ENCODE data around the gene SRSF12.

The SRSF12 gene

GRCh38 chr6:89117211-89118108 lies at the start of gene SRSF12:
SRSF12 (minus strand) TSS chr6:89118071; CDS start chr6:89117887, 184 bp downstream.
- no peaks in the 10 kb centered on the region for H3K36me3 ChIP-seq (ENCODE audit: insufficient read depth, low read length)
- H3K9me3 ChIP-seq (ENCODE audit: control insufficient read depth, insufficient read depth, low read length) = no peaks in the 10 kb centered on the region
- H3K4me1 ChIP-seq (ENCODE audit: insufficient read depth, low read length) = no peaks in the 10 kb centered on the region
- peak within 1 kb of the TSS; percentile 97 for H3K9ac ChIP-seq (ENCODE audit: low read depth, low read length)

- Histone ChIP-seq H3K36me3 (ENCODE audit: insufficient read depth, low read length) (no peaks in the 10 kb centered on the region; the same call in 1 of the 2 replicates), H3K9me3 (ENCODE audit: control insufficient read depth, insufficient read depth, low read length) (no peaks in the 10 kb centered on the region), H3K9ac (ENCODE audit: low read depth, low read length) (no peak overlapping the region), H3K4me1 (ENCODE audit: insufficient read depth, low read length) (no peaks in the 10 kb centered on the region)
Measured at GRCh38 chr6:89162047-89162371, 44.1 kb upstream of the SRSF12 start.

- no peaks in the 10 kb centered on the region for H3K9me3 ChIP-seq (ENCODE audit: control insufficient read depth, insufficient read depth, low read length)
- H3K4me1 ChIP-seq (ENCODE audit: insufficient read depth, low read length) = no peaks in the 10 kb centered on the region
- no peaks in the 10 kb centered on the region; the same call in 1 of the 2 replicates for H3K36me3 ChIP-seq (ENCODE audit: insufficient read depth, low read length)
- no peak overlapping the region for H3K9ac ChIP-seq (ENCODE audit: low read depth, low read length)
Measured at GRCh38 chr6:89161326-89162046, 43.6 kb upstream of the SRSF12 start.

- Histone ChIP-seq H3K9ac (ENCODE audit: low read depth, low read length) (no peak overlapping the region), H3K36me3 (ENCODE audit: insufficient read depth, low read length) (no peaks in the 10 kb centered on the region; the same call in 1 of the 2 replicates), H3K9me3 (ENCODE audit: control insufficient read depth, insufficient read depth, low read length) (no peaks in the 10 kb centered on the region), H3K4me1 (ENCODE audit: insufficient read depth, low read length) (no peaks in the 10 kb centered on the region)
Measured at GRCh38 chr6:89160331-89161092, 42.6 kb upstream of the SRSF12 start.

GRCh38 chr6:89154131-89154530 lies 36.3 kb upstream of the SRSF12 start:
- Histone ChIP-seq H3K9ac (ENCODE audit: low read depth, low read length) (no peak overlapping the region), H3K36me3 (ENCODE audit: insufficient read depth, low read length) (no peaks in the 10 kb centered on the region; the same call in 1 of the 2 replicates), H3K9me3 (ENCODE audit: control insufficient read depth, insufficient read depth, low read length) (no peaks in the 10 kb centered on the region), H3K4me1 (ENCODE audit: insufficient read depth, low read length) (no peaks in the 10 kb centered on the region)

- no peak overlapping the region for H3K9ac ChIP-seq (ENCODE audit: low read depth, low read length)
Measured at GRCh38 chr6:89148016-89148750, 30.3 kb upstream of the SRSF12 start.

GRCh38 chr6:89146718-89147700 lies 29.1 kb upstream of the SRSF12 start:
- H3K36me3 ChIP-seq (ENCODE audit: insufficient read depth, low read length) = no peaks in the 10 kb centered on the region
- H3K9me3 ChIP-seq (ENCODE audit: control insufficient read depth, insufficient read depth, low read length) = no peaks in the 10 kb centered on the region
- H3K4me1 ChIP-seq (ENCODE audit: insufficient read depth, low read length) = peaks cover 4% of the 10 kb centered on the region; the same call in 1 of the 2 replicates
- peak overlapping the region; percentile 82 for H3K9ac ChIP-seq (ENCODE audit: low read depth, low read length)

More at GRCh38 chr6:89148016-89148750, 30.3 kb upstream of the SRSF12 start:
- Histone ChIP-seq H3K4me1 (ENCODE audit: insufficient read depth, low read length) (peaks cover 4% of the 10 kb centered on the region; the same call in 1 of the 2 replicates), H3K9me3 (ENCODE audit: control insufficient read depth, insufficient read depth, low read length) (no peaks in the 10 kb centered on the region), H3K36me3 (ENCODE audit: insufficient read depth, low read length) (no peaks in the 10 kb centered on the region)

GRCh38 chr6:89145956-89146717 lies 28.3 kb upstream of the SRSF12 start, which contains the start of gene PM20D2:
PM20D2 (plus strand) TSS chr6:89146055; CDS start chr6:89146145, 90 bp downstream.
- H3K36me3 ChIP-seq (ENCODE audit: insufficient read depth, low read length) = no peaks in the 10 kb centered on the region
- H3K9ac ChIP-seq (ENCODE audit: low read depth, low read length) = peak within 1 kb of the TSS; percentile 82
- H3K4me1 ChIP-seq (ENCODE audit: insufficient read depth, low read length) = peaks cover 4% of the 10 kb centered on the region; the same call in 1 of the 2 replicates
- H3K9me3 ChIP-seq (ENCODE audit: control insufficient read depth, insufficient read depth, low read length) = no peaks in the 10 kb centered on the region

- peaks cover 8% of the 10 kb centered on the region for H3K4me1 ChIP-seq (ENCODE audit: insufficient read depth, low read length)
- no peaks in the 10 kb centered on the region for H3K36me3 ChIP-seq (ENCODE audit: insufficient read depth, low read length)
- H3K9me3 ChIP-seq (ENCODE audit: control insufficient read depth, insufficient read depth, low read length) = no peaks in the 10 kb centered on the region
- peak overlapping the region; percentile 82; the same call in 1 of the 2 replicates for H3K9ac ChIP-seq (ENCODE audit: low read depth, low read length)
Measured at GRCh38 chr6:89145091-89145955, 27.5 kb upstream of the SRSF12 start.

- peaks cover 15% of the 10 kb centered on the region for H3K4me1 ChIP-seq (ENCODE audit: insufficient read depth, low read length)
- no peak overlapping the region for H3K9ac ChIP-seq (ENCODE audit: low read depth, low read length)
- no peaks in the 10 kb centered on the region for H3K36me3 ChIP-seq (ENCODE audit: insufficient read depth, low read length)
- H3K9me3 ChIP-seq (ENCODE audit: control insufficient read depth, insufficient read depth, low read length) = no peaks in the 10 kb centered on the region
Measured at GRCh38 chr6:89144354-89144906, 26.6 kb upstream of the SRSF12 start.

GRCh38 chr6:89140347-89141156 lies 22.7 kb upstream of the SRSF12 start:
- Histone ChIP-seq H3K4me1 (ENCODE audit: insufficient read depth, low read length) (peaks cover 11% of the 10 kb centered on the region; the same call in 1 of the 2 replicates), H3K9ac (ENCODE audit: low read depth, low read length) (no peak overlapping the region), H3K9me3 (ENCODE audit: control insufficient read depth, insufficient read depth, low read length) (no peaks in the 10 kb centered on the region), H3K36me3 (ENCODE audit: insufficient read depth, low read length) (no peaks in the 10 kb centered on the region)
